HS-5 (cell line): Measurements from ENCODE around the gene LILRB2.
"Not testable (repeated sequence)": the region's sequence is repeated elsewhere in the genome, so short reads cannot be mapped to it uniquely, and the experiment has no call there.

Source experiments
- DNase-seq: peaks from one replicate; pipeline ENCODE4 v3.0.0-alpha.2; 2012; ENCODE audit warnings: low read depth

The LILRB2 gene

DNA sequence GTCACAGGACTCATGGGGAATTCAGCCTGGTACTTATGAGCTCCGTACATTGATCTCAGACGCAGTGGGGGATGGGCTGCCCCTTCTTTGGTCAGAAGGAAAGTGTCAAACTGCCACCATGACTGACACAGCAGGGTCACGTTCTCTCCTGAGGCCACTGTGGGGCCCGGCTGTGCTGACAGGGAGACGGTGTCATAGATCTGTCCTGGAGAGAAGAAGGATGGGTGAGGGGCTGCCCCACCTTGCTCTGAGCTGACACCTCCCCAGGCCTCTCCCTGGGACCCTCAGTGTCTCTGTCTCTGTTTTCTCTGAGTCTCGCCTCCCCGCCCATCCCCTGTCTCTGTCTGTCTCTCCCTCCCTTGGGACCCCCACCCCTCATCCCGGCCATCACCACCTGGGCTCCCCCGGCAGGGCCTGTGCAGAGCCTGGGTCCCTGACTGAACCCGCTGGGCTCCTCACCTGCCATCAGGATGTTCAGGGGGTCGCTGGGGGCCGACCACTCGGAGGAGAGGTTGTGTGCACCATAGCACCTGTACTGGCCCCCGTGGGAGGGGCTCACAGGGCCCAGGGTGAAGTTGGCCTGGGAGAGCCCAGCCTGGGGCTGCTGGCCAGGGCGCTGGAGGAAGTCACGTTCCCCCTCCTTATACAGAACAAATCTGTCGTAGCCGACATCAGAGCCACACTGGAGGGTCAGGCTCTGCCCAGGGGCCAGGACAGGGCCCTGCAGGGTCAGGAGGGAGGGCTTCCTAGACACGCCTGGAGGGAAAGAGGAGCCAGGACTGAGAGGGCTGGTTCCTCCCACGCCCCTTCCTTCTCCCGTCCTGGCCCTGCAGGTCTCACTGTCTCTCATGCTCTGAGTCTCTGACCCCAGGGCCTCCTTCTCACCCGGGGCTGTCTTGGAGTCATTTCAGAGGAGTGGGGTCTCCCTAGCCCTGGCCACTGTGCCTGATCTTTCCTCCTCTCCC is 40.3 kb downstream of the LILRB2 start:
- DNase-seq: not testable (repeated sequence)

DNA sequence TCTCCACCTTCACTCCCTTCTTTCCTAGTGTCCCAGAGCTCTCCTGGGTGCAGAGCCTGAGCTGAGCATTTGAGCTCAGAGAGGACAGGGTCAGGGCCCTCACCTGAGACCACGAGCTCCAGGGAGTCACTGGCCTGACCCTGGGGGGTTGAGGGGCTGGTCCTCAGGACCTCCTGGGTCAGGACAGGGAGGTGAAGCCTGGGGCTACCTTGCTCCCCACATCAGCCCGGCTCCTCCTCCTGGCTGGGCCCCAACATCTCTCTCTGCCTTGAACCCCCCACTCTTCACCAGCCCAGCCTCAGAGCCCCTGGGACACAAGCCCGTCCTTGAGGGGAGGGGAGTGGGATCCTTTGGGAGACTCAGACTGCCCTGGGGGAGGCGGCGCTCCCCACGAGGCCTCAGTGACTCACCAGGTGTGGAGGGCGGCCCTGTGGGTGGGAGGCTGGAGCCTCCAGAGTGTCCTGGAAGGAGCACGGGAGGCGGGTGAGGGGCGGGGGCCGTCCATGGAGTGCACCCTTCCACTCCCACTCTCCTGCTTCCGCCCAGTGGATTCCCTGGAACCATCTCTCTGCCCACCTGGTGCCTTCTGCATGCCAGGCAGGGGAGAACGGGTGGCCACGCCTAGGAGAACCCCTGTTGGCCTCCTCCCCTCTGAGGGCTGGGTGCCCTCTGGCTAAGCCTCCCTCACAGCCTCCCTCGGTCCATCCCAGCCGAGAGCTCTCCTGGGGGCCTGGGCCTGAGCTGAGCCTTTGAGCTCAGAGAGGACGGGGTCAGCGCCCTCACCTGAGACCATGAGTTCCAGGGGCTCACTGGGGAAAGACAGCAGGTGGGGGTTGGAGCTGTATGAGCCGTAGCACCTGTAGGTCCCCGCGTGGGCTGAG is 41.2 kb downstream of the LILRB2 start:
- not testable (repeated sequence) for DNase-seq

DNA sequence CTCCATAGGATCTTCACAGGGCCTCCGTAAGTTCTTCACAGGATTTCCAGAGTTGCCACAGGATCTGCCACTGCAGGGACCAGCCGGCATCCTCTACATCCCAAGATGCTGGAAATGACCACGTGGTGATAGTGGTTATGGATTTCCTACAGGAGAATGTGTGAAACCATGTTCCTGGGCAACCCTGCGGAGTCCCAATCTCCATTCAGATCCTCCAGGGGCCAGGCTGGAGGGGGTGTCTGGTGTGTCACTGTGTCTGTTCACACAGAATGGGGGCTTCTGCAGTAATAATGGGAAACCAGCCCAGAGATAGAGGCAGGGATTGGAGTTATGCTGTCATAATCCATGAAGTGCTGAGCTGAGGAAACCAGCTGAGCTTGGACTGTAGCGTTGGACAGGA is 47.0 kb downstream of the LILRB2 start:
- no peak for DNase-seq

DNA sequence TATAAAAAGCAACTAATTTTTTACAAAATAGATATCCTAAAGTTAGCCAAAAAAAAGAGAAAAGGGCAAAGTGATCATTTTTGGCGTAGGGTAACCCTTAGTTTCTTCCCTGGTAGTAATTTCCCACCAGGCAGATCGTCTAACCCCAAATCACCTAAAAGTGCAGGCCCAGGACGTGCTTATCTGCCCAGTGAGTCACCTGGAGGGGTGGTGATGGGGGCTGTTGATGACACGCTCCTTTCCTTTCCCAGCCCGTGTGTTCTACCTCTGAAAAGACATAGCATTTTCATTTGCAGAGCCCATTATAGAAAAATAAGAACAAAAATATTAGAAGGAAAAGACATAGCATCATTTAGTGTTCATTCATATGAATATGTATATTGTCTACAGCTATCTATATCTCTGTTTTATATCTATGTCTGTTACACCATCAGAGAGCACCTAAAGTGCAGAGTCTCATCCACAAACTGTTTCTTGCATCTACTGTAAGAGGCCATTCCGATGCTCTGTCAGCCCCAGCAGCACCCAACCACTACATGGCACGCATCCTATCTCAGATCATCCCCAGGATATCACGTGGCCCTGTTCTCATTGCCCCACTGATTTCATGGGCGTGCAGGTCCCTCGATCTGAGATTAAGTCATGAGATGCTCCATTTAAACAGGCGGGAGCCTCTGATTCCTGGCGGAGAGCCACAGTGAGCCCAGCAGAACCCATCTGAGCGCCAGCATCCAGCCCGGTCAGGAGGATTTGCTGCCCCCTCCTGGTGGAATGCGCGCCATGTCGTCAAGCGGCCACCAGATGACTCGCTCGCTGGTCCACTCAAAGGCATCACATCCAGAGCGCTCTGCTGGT is 49.6 kb downstream of the LILRB2 start:
- DNase-seq: no peak

DNA sequence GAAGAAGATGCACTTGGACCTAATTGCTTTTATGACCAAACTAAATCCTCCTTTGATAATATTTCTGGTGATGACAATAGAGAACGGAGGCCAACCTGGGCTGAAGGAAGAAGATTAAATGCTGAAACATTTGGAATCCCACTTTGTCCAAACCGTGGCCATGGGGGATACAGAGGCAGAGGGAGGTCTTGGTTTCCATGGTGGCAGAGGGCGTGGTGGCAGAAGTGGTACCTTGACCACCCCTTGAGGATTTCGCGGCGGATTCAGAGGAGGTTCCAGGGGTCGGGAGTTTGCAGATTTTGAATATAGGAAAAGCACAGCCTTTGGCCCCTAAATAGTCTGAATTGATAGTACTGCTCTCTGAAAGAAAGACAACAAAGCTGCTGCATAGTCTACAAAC is 50.9 kb downstream of the LILRB2 start:
- no peak for DNase-seq

DNA sequence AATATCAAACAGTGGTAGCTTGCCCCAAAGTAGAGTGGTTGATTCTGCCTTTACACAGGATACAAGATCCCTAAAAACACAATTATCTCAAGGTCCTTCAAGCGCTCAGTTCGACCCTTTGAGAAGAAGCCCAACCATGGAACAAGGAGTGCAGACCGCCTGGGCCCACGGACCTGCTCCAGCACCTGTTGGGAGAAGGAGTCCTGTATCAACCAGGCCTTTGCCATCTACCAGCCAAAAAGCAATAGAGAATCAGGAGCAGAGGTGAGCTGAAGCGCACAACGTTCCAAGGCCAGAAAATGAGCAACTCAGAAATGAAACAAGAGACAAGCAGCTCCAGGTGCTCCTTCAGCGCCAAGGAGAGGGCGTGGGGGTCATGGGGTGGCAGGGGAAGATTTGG is 51.8 kb downstream of the LILRB2 start:
- no peak for DNase-seq

DNA sequence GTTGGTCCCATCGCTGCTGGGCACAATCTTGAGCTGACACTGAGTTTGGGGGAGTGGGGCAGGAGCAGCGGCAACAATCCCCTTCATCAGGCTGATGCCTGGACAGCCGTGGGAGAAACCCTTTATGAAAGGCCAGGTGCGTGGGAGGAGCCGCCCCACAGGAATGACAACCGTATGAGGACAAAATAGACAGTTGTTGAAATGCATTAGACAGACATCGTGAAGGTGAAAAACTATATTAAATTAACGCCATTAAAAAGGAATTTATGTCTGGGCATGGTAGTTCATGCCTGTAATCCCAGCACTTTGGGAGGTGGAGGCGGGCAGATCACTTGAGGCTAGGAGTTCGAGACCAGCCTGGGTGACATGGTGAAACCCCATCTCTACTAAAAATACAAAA is 56.3 kb downstream of the LILRB2 start:
- not testable (repeated sequence) for DNase-seq

DNA sequence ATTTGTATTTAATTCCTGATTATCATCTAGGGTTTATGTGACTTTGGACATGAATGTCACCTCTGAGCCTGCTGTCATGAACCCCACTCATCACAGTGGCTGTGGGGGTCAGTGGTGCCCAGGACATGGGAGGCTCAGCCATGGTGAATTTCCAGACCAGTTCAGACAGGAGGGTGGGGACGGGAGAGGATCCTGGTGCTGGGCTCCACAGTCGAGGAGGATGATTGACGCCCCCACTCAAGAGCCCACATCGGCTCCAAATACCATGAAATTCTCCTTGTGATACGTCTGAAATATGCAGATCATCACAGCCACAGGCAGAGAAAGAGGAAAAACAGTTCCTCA is 57.0 kb downstream of the LILRB2 start:
- DNase-seq: not testable (repeated sequence)
